Measurements from ENCODE around the gene CLIP2.

DNA sequence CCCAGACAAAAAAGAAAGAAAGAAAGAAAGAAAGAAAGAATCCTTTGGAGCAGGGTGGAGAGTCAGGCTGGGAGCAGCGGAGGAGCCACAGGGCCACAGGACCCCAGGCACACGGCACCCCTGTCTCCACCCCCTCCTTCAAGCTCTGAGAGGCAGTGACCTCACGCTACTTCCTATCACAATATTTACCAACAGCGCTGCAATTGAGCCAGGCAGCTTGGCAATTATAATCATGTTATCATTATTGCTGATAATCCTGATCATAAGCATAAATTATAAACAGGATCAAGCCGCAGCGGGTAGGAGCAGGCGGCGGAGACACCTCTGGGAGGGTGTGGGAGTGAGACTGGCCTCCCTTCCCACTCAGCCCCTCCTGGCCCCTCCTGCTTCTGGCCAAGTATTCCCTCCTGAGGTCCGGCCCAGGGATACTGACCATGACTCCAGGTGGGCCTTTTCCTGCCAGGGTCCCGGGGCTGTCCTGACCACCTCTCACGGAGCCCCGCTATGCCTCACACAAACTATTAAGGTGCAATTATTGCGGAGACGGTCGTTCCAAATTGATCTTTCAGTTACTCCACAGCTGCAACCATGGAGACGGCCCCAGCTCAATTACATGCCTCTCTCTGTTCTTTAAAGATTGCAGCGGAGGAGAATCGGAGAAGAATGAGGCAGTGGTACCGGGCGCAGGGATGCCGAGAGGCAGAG, 154.5 kb downstream of the CLIP2 start:
- TF ChIP-seq, protein P1, sequence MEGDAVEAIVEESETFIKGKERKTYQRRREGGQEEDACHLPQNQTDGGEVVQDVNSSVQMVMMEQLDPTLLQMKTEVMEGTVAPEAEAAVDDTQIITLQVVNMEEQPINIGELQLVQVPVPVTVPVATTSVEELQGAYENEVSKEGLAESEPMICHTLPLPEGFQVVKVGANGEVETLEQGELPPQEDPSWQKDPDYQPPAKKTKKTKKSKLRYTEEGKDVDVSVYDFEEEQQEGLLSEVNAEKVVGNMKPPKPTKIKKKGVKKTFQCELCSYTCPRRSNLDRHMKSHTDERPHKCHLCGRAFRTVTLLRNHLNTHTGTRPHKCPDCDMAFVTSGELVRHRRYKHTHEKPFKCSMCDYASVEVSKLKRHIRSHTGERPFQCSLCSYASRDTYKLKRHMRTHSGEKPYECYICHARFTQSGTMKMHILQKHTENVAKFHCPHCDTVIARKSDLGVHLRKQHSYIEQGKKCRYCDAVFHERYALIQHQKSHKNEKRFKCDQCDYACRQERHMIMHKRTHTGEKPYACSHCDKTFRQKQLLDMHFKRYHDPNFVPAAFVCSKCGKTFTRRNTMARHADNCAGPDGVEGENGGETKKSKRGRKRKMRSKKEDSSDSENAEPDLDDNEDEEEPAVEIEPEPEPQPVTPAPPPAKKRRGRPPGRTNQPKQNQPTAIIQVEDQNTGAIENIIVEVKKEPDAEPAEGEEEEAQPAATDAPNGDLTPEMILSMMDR (IDR thresholded peaks at IDR 0.05) = no peak
- TF ChIP-seq POLR2A (IDR thresholded peaks at IDR 0.05) = no peak

Measured in prostate gland (tissue), 2 donors.